ENCODE results near the gene UBAC2.
"Not testable (repeated sequence)": the region's sequence is repeated elsewhere in the genome, so short reads cannot be mapped to it uniquely, and the experiment has no call there.

Gene UBAC2

GRCh38 chr13:99208845-99209527, 8.3 kb downstream of the UBAC2 start:
- in situ Hi-C loops (cut with MboI; ENCODE audit: low pct_unique_long_range_greater_than_20kb, low sequenced_read_pairs) = no loop called here
- DNase-seq = no peak

DNA sequence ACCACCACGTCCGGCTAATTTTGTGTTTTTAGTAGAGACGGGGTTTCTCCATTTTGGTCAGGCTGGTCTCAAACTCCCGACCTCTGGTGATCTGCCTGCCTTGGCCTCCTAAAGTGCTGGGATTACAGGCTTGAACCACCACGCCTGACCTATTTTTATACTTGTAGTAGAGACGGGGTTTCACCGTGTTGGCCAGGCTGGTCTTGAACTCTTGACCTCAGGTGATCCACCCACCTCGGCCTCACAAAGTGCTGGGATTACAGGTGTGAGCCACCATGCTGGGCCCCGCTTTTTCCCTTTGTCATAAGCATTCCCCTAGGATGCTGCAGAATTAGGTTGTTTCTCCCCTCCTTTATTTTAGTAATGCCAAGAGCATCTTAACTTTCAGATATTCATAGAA, 10.0 kb downstream of the UBAC2 start:
- in situ Hi-C loops (cut with MboI; ENCODE audit: low pct_unique_long_range_greater_than_20kb, low sequenced_read_pairs); DNase-seq: not testable (repeated sequence)

GRCh38 chr13:99211421-99212035, 10.9 kb downstream of the UBAC2 start:
- no peak for DNase-seq
- in situ Hi-C loops (cut with MboI; ENCODE audit: low pct_unique_long_range_greater_than_20kb, low sequenced_read_pairs) = no loop called here

- DNase-seq = no peak
- in situ Hi-C loops (cut with MboI; ENCODE audit: low pct_unique_long_range_greater_than_20kb, low sequenced_read_pairs) = no loop called here
Observed at GRCh38 chr13:99214232-99214631, 13.6 kb downstream of the UBAC2 start.

DNA sequence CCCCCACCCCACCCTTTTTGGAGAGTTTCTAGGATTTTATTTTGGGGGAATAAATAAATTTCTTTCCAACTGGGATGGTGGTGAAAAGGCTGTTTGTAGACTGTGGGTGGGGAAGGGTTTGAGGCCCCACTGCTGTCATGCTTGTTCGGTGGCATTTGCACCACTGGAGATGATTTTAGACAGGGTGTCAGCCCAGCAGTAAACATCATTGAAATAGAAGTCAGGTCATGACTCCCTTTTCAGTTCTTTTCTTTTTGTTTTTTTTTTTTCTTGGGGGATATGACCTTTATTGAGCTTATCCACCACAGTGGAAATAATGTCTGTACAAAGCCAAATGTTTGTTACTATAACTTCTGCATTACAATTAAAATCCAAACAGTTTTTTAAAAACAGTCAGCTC, 14.1 kb downstream of the UBAC2 start:
- in situ Hi-C loops (cut with MboI; ENCODE audit: low pct_unique_long_range_greater_than_20kb, low sequenced_read_pairs) = no loop called here
- DNase-seq = no peak

DNA sequence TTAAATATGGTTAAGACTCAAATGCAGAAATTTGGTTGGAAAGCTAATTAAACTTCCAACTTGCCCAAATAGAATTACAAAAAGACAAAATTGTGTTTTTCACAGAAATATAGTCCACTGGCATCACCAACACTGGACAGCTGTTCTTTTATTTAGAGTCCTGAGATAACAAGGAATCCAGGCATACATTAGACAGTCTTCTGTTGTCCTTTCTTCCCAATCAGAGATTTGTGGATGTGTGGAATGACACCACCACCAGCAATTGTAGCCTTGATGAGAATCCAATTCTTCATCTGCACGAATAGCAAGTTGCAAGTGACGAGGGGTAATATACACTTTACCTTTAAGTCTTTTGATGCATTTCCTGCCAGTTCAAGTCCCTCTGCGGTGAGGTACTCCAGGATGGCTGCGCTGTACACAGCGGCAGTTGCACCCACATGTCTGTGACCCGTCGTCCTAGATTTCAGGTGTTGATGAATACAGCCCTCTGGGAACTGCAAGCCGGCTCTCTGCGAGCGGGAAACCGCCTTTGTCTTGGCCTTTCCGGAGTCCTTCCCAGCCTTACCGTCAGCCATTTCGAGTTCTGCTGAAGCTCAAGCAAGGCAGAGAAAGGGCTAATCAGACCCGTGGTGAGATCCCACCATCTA, 14.7 kb downstream of the UBAC2 start:
- DNase-seq = no peak
- in situ Hi-C loops (cut with MboI; ENCODE audit: low pct_unique_long_range_greater_than_20kb, low sequenced_read_pairs) = no loop called here

GRCh38 chr13:99217461-99218110, 16.9 kb downstream of the UBAC2 start:
- in situ Hi-C loops (cut with MboI; ENCODE audit: low pct_unique_long_range_greater_than_20kb, low sequenced_read_pairs) = no loop called here
- DNase-seq = no peak

DNA sequence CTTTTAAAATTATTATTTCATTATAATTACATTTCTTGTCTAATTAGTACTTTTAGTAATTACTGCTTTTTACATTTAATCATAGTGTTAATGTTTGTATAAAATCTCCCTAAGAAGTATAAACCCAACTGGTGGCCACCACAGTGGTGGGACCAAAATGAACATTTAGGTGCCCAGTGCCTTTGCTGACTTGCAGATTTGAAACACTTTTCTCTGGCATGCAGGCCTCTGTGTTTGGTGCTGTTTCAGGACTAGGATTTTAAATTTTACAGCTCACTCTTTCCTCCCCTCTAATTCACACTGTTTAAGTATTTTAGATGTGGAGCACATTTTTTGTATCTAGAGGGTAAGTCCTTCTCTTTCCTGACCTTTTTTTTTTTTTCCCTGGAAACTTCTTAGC, 17.5 kb downstream of the UBAC2 start:
- DNase-seq = no peak
- in situ Hi-C loops (cut with MboI; ENCODE audit: low pct_unique_long_range_greater_than_20kb, low sequenced_read_pairs) = no loop called here

GRCh38 chr13:99218545-99218944, 17.9 kb downstream of the UBAC2 start:
- in situ Hi-C loops (cut with MboI; ENCODE audit: low pct_unique_long_range_greater_than_20kb, low sequenced_read_pairs) = no loop called here
- no peak for DNase-seq

DNA sequence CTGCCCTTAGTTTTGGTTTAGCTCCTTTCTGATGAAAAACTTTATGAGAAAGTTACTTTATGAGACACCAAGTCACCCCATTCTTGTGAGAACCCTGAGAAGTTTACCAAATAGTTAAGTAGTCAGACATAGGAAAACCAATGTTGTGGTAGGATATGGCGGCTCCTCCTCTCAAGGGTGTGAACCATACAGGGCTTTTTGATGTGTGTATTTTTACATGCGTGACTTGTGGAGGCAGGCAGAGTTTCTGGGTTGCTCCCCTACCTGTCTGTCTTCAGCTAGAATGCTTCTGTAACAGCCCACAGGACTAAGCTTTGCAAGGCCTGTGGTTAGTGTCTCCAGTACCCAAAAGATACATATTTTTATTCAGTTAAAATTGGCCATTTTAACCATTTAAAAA, 18.3 kb downstream of the UBAC2 start:
- DNase-seq = no peak
- in situ Hi-C loops (cut with MboI; ENCODE audit: low pct_unique_long_range_greater_than_20kb, low sequenced_read_pairs) = no loop called here

DNA sequence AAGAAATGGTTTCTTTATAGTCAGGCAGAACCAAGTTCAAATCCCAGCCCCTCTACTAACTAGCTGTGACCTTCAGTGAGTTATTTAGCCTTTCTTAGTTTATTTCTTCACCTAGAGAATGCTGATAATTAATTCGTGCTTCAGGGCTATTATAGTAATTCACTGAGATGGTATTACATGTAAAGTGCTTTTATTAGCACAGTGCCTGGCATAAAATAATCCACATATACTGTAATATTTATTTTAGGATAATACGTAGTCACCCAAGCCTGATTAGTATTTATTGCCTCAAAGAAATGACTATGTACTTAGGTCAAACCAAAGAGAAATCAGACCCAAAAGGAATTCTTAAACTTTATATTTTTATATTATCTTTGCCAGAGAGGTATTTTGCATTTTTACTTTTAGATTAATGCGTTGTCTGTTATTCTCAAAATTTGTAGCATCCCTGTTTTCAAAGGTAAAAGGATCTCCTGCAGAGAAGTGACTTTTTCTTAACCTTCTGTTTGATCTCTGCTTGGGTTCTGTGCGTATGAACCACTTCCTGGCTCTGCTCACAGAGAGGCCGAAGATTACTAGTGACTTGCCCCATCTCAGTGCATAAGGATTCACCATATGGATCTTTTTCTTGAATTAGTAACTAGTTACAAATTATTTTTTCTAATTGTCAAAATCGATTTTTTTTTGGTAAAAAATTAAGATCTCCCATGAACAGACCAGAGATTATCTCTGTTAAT, 19.7 kb downstream of the UBAC2 start:
- in situ Hi-C loops (cut with MboI; ENCODE audit: low pct_unique_long_range_greater_than_20kb, low sequenced_read_pairs) = no loop called here
- no peak for DNase-seq

DNA sequence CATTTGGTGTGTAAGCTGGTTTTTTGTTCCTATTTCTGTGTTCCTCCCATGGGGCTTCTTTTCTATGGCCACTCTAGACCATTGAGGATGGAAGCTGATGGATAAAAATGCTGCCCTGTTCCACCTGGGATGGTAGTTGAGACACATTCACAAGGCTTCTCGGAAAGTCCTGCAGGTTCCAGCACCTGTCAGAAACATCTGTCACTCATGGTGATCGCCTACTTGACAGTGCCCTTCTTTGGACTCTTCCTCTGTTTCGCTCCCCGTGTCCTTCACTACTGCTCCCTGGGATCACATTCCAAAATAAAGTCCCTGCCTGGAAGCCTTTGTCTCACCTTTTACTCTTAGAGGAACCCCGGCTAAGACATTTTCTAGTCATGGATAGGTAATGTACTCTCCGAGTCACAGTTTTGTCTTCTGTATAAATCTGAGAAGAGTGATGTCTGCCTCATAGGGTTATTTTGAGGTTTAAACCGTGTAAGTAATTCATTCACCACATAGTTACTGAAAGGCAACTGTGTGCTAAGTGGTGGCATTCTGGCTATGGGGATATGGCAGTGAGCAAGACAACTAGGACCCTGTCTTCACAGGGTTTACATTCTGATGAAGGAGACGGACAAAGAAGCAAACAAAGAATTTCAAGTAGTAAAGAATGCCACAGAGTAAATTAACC, 21.0 kb downstream of the UBAC2 start:
- in situ Hi-C loops (cut with MboI; ENCODE audit: low pct_unique_long_range_greater_than_20kb, low sequenced_read_pairs) = no loop called here
- DNase-seq = no peak

GRCh38 chr13:99223587-99223986, 22.9 kb downstream of the UBAC2 start:
- in situ Hi-C loops (cut with MboI; ENCODE audit: low pct_unique_long_range_greater_than_20kb, low sequenced_read_pairs) = no loop called here
- no peak for DNase-seq

- in situ Hi-C loops (cut with MboI; ENCODE audit: low pct_unique_long_range_greater_than_20kb, low sequenced_read_pairs) = no loop called here
Observed at GRCh38 chr13:99224021-99224420, 23.4 kb downstream of the UBAC2 start.

DNA sequence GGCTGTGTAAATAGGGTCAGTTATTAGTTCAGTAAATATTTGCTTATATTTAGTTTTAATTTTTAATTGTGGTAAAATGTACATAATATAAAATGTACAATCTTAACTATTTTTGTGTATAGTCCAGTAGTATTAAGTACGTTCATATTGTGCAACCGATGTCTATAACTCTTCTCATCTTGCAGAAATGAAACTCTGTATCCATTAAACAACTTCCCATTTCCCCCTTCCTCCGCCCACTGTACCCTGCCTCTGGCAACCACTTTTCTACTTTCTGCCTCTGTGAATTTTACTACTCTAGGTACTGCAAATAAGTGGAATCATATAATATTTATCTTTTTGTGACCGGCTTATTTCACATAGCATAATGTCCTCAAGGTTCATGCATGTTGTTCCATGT, 24.4 kb downstream of the UBAC2 start:
- DNase-seq = peak; percentile 44

More at GRCh38 chr13:99224021-99224420, 23.4 kb downstream of the UBAC2 start:
- DNase-seq = peak; percentile 20

DNA sequence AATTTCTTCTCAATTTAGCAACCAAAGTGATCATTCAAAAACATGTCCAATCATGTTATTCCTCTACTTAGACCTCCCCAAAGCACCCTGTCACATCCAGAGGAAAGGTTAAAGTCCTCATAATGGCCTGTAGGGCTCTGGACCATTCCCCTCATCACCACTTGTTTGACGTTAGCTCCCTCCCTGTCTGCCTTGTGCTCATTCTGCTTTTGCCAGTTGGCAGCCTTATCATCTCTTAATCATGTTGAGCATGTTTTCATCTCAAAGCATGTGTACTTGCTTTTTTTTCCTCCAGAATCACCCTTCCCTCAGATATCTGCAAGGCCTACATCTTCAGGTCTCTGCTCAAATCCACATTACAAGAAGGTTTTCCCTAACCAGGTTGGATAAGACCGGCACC, 25.9 kb downstream of the UBAC2 start:
- DNase-seq = no peak
- in situ Hi-C loops (cut with MboI; ENCODE audit: low pct_unique_long_range_greater_than_20kb, low sequenced_read_pairs) = no loop called here

More for the DNA sequence above, 24.4 kb downstream of the UBAC2 start:
- in situ Hi-C loops (cut with MboI; ENCODE audit: low pct_unique_long_range_greater_than_20kb, low sequenced_read_pairs) = no loop called here

DNA sequence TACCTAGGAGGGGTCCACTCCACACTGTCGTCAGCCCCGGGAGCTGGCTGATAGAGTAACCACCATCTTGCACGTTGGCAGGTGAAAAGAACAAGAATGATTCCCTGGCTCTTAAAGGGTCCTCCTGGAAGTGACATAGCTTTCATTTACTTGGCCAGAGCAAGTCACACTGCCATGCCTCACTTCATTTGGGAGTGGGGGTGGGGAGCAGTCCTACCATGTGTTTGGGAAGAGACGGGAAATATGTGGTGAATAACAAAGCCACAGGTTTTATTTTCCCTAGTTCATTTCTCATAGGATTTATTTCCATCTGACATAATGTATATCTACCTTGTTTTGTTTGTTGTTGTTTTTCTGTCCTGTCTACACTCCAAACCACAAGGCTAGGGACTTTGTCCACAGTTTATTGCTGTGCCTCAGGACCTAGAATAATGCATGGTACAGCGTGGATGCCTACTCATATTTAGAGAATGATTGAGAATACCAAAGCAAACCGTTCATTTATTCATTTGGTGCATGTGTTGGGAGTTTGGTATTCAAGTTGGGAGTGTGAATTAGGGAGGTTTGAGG, 26.8 kb downstream of the UBAC2 start:
- DNase-seq = no peak
- in situ Hi-C loops (cut with MboI; ENCODE audit: low pct_unique_long_range_greater_than_20kb, low sequenced_read_pairs) = no loop called here

DNA sequence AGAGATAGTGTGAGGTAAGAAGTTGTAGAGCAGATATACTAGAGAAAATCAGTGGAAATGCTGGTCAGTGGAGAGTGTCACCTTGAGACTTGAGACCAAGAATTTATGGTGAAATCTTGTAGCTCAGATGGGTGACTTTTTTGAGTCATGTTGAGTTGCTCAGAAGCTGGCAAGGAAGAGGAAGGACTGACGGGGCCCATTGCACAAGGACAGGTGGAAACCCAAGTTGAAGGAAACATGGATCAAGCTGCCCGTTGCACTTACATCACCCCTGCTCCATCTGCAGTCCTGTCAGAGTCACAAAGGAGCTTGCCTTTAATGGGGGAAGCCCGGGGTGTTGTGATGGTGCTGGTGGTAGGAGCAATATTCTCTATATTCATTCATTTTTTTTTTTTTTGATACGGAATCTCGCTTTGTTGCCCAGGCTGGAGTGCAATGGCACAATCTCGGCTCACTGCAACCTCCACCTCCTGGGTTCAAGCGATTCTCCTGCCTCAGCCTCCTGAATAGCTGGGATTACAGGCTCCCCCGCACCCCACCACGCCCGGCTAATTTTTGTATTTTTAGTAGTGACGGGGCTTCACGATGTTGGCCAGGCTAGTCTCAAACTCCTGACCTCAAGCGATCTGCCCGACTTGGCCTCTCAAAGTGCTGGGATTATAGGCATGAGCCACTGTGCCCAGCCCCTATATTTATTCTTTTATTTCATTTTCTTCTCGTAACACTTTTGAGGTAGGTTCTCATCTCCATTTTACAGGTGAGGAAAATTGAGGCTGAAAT, 27.4 kb downstream of the UBAC2 start:
- peak; percentile 19 for DNase-seq
- in situ Hi-C loops (cut with MboI; ENCODE audit: low pct_unique_long_range_greater_than_20kb, low sequenced_read_pairs) = no loop called here
